Fibroblast of lung (primary cell): ENCODE data around the gene MTRR. TPM values are rescaled to one million over a fixed set of nuclear protein-coding genes. Genes with fewer than 3 reads are reported as not detected.

Experiments
- DNase-seq, 2 donors: peaks; one replicate each; pipeline versions ENCODE4 v3.0.0 to v3.0.0-alpha.2; 2010; ENCODE audit warnings: low read depth in 2 of 2
- H2AFZ ChIP-seq: 2 replicates; pipeline ENCODE4 v1.5.1; 2012; ENCODE audit warnings: low read length, control low read depth, inconsistent platforms
- H3K27ac ChIP-seq: 2 replicates; pipeline ENCODE4 v1.5.1; 2011; ENCODE audit warnings: low read length, control low read depth; ENCODE audit not compliant: insufficient read depth
- H3K27me3 ChIP-seq: 2 replicates; pipeline ENCODE4 v1.5.1; 2011; ENCODE audit warnings: mild to moderate bottlenecking, low read length; ENCODE audit not compliant: control insufficient read depth, insufficient read depth
- H3K36me3 ChIP-seq: 2 replicates; pipeline ENCODE4 v1.5.1; 2011; ENCODE audit warnings: low read length; ENCODE audit not compliant: control insufficient read depth, insufficient read depth
- H3K4me1 ChIP-seq: 2 replicates; pipeline ENCODE4 v1.5.1; 2011; ENCODE audit warnings: low read length; ENCODE audit not compliant: control insufficient read depth, insufficient read depth; ENCODE audit errors: extremely low read depth
- H3K4me2 ChIP-seq: 2 replicates; pipeline ENCODE4 v1.5.1; 2011; ENCODE audit warnings: low read length, control low read depth; ENCODE audit not compliant: insufficient read depth; ENCODE audit errors: extremely low read depth
- H3K4me3 ChIP-seq, 4 experiments: fragments of 200-600 bp in 1 of 4; sonication (generic) in 1 of 4; replicated peaks in 1 of 4; 2 replicates each; pipeline ENCODE4 v1.5.1; 2011 to 2016; ENCODE audit warnings: low read length in 4 of 4, low read depth in 3 of 4, mild to moderate bottlenecking in 3 of 4, control low read depth in 2 of 4, inconsistent platforms in 1 of 4, mixed read lengths in 1 of 4; ENCODE audit not compliant: insufficient read depth in 1 of 4; ENCODE audit errors: control extremely low read depth in 1 of 4
- H3K79me2 ChIP-seq: 2 replicates; pipeline ENCODE4 v1.5.1; 2012; ENCODE audit warnings: mild to moderate bottlenecking, low read length, inconsistent platforms; ENCODE audit not compliant: control insufficient read depth, insufficient read depth
- H3K9ac ChIP-seq: 2 replicates; pipeline ENCODE4 v1.5.1; 2011; ENCODE audit warnings: mild to moderate bottlenecking, low read length, control low read depth; ENCODE audit not compliant: insufficient read depth
- H3K9me3 ChIP-seq: 2 replicates; pipeline ENCODE4 v1.5.1; 2012; ENCODE audit warnings: low read depth, low read length; ENCODE audit not compliant: control insufficient read depth, insufficient read depth
- H4K20me1 ChIP-seq: 2 replicates; pipeline ENCODE4 v1.5.1; 2011; ENCODE audit warnings: low read length; ENCODE audit not compliant: control insufficient read depth, insufficient read depth; ENCODE audit errors: extremely low read depth
- EZH2 ChIP-seq: IDR thresholded peaks from 2 replicates; pipeline ENCODE4 v1.5.1; 2012; ENCODE audit warnings: low read length, control low read depth, mild to moderate bottlenecking; ENCODE audit errors: missing control alignments
- polyA plus RNA-seq, 2 donors: library from polyadenylated mRNA; depleted of rRNA in 1 of 2; stranded (reverse) in 1 of 2; unstranded in 1 of 2; fragments of >200 nt; gene quantifications; 2 replicates each; pipeline ENCODE4 v1.2.1, GENCODE V29; 2011 to 2012; ENCODE audit warnings: missing spikeins in 1 of 2
- total RNA-seq: library from RNA; depleted of rRNA; stranded (reverse); fragments of >200 nt; gene quantifications from 2 replicates; pipeline ENCODE4 v1.2.1, GENCODE V29; 2014
- TF ChIP-seq, protein P1 (sequence below), 2 donors: IDR thresholded peaks in 1 of 2; conservative IDR thresholded peaks in 1 of 2; 1 replicate in 1 of 2; 2 replicates in 1 of 2; pipeline ENCODE4 v1.5.1; 2011 to 2012; ENCODE audit warnings: low read length in 2 of 2, control low read depth in 1 of 2, inconsistent platforms in 1 of 2, low read depth in 1 of 2, mild to moderate bottlenecking in 1 of 2

The MTRR gene
- total and polyA plus RNA-seq, 2 donors (not counting 1 experiment from before 2014, with no cell fraction given): 19.0 to 45.1 TPM

GRCh38 chr5:7926720-7927119 is 57.8 kb downstream of the MTRR start:
- H3K79me2 ChIP-seq: no peaks in the 10 kb centered on the region
- H3K27me3 ChIP-seq: no peaks in the 10 kb centered on the region
- H3K27ac ChIP-seq: peak overlapping the region; percentile 55
- no peak overlapping the region for H3K4me2 ChIP-seq
- no peak overlapping the region for H2AFZ ChIP-seq
- H3K9me3 ChIP-seq: no peaks in the 10 kb centered on the region
- DNase-seq: no peak
- TF ChIP-seq EZH2: no peak
- TF ChIP-seq, protein P1, sequence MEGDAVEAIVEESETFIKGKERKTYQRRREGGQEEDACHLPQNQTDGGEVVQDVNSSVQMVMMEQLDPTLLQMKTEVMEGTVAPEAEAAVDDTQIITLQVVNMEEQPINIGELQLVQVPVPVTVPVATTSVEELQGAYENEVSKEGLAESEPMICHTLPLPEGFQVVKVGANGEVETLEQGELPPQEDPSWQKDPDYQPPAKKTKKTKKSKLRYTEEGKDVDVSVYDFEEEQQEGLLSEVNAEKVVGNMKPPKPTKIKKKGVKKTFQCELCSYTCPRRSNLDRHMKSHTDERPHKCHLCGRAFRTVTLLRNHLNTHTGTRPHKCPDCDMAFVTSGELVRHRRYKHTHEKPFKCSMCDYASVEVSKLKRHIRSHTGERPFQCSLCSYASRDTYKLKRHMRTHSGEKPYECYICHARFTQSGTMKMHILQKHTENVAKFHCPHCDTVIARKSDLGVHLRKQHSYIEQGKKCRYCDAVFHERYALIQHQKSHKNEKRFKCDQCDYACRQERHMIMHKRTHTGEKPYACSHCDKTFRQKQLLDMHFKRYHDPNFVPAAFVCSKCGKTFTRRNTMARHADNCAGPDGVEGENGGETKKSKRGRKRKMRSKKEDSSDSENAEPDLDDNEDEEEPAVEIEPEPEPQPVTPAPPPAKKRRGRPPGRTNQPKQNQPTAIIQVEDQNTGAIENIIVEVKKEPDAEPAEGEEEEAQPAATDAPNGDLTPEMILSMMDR (conservative IDR thresholded peaks at IDR 0.05 in 1 of 2, IDR thresholded peaks at IDR 0.05 in 1 of 2; ENCODE audit: low read depth in 1 of 2, low read length in 2 of 2): no peak
- H3K9ac ChIP-seq: no peak overlapping the region
- H4K20me1 ChIP-seq: no peaks in the 10 kb centered on the region
- no peak overlapping the region for H3K4me3 ChIP-seq
- no peaks in the 10 kb centered on the region for H3K36me3 ChIP-seq
- H3K4me1 ChIP-seq: peaks cover 6% of the 10 kb centered on the region

GRCh38 chr5:7927466-7928375 is 58.8 kb downstream of the MTRR start:
- no peaks in the 10 kb centered on the region for H3K27me3 ChIP-seq
- no peak overlapping the region for H3K4me3 ChIP-seq
- H3K9ac ChIP-seq: no peak overlapping the region

GRCh38 chr5:7930011-7930410 is 61.1 kb downstream of the MTRR start:
- peaks cover 6% of the 10 kb centered on the region for H3K4me1 ChIP-seq
- no peak overlapping the region for H3K4me2 ChIP-seq
- no peak for TF ChIP-seq EZH2
- TF ChIP-seq, protein P1 (conservative IDR thresholded peaks at IDR 0.05 in 1 of 2, IDR thresholded peaks at IDR 0.05 in 1 of 2; ENCODE audit: low read depth in 1 of 2, low read length in 2 of 2): no peak
- H4K20me1 ChIP-seq: no peaks in the 10 kb centered on the region
- no peak overlapping the region for H2AFZ ChIP-seq
- no peak overlapping the region for H3K9ac ChIP-seq
- no peaks in the 10 kb centered on the region for H3K36me3 ChIP-seq
- no peaks in the 10 kb centered on the region for H3K27me3 ChIP-seq
- H3K79me2 ChIP-seq: no peaks in the 10 kb centered on the region
- no peak overlapping the region for H3K4me3 ChIP-seq
- H3K27ac ChIP-seq: no peak overlapping the region
- H3K9me3 ChIP-seq: no peaks in the 10 kb centered on the region
- no peak for DNase-seq

More at GRCh38 chr5:7927466-7928375, 58.8 kb downstream of the MTRR start:
- Histone ChIP-seq H3K4me1 (peaks cover 6% of the 10 kb centered on the region), H3K36me3 (no peaks in the 10 kb centered on the region), H2AFZ (no peak overlapping the region), H4K20me1 (no peaks in the 10 kb centered on the region), H3K79me2 (no peaks in the 10 kb centered on the region), H3K4me2 (no peak overlapping the region), H3K9me3 (no peaks in the 10 kb centered on the region), H3K27ac (no peak overlapping the region)
- peak; percentile 39 to 63 for DNase-seq
- no peak for TF ChIP-seq EZH2
- TF ChIP-seq, protein P1 (conservative IDR thresholded peaks at IDR 0.05 in 1 of 2, IDR thresholded peaks at IDR 0.05 in 1 of 2; ENCODE audit: low read depth in 1 of 2, low read length in 2 of 2): peak; percentile 76 to 85
